AG10803 (cell line): ENCODE measurements around the gene ARL2BP.
"Not testable (repeated sequence)": the region's sequence is repeated elsewhere in the genome, so short reads cannot be mapped to it uniquely, and the experiment has no call there.

Experiments
- DNase-seq: peaks from one replicate; pipeline ENCODE4 v3.0.0; 2010; ENCODE audit warnings: low read depth
- H3K4me3 ChIP-seq: 2 replicates; pipeline ENCODE4 v1.5.1; 2011; ENCODE audit warnings: mild to moderate bottlenecking, low read length, control low read depth
- CTCF ChIP-seq: conservative IDR thresholded peaks from 2 replicates; pipeline ENCODE4 v1.5.1; 2011; ENCODE audit warnings: mild to moderate bottlenecking, low read length, control low read depth, inconsistent platforms

The ARL2BP gene

GRCh38 chr16:57264381-57264780 is 19.3 kb downstream of the ARL2BP start:
- no peak overlapping the region for H3K4me3 ChIP-seq
- TF ChIP-seq CTCF = no peak
- DNase-seq = no peak

- H3K4me3 ChIP-seq = no peak overlapping the region
- no peak for DNase-seq
- no peak for TF ChIP-seq CTCF
Measured at GRCh38 chr16:57264950-57265371, 19.9 kb downstream of the ARL2BP start.

- H3K4me3 ChIP-seq = no peak overlapping the region
- no peak for TF ChIP-seq CTCF
- DNase-seq = peak; percentile 40
Measured at GRCh38 chr16:57265850-57266530, 20.9 kb downstream of the ARL2BP start.

- DNase-seq = no peak
- no peak for TF ChIP-seq CTCF
- H3K4me3 ChIP-seq = no peak overlapping the region
Measured at GRCh38 chr16:57266531-57267260, 21.6 kb downstream of the ARL2BP start.

GRCh38 chr16:57267343-57267742 is 22.3 kb downstream of the ARL2BP start:
- not testable (repeated sequence) for DNase-seq, H3K4me3 ChIP-seq

- DNase-seq = no peak
- TF ChIP-seq CTCF = no peak
- H3K4me3 ChIP-seq = no peak overlapping the region
Measured at GRCh38 chr16:57268804-57269800, 24.0 kb downstream of the ARL2BP start.

GRCh38 chr16:57270221-57271062 is 25.4 kb downstream of the ARL2BP start:
- H3K4me3 ChIP-seq = no peak overlapping the region
- DNase-seq = no peak
- no peak for TF ChIP-seq CTCF
